GM19099 (cell line): ENCODE measurements around the gene GFI1.

Experiments used
- POLR2A ChIP-seq: IDR thresholded peaks from 3 replicates; pipeline ENCODE4 v1.6.1; 2011; ENCODE audit warnings: low read depth; ENCODE audit not compliant: insufficient read length; ENCODE audit errors: extremely low read depth

Gene GFI1

DNA sequence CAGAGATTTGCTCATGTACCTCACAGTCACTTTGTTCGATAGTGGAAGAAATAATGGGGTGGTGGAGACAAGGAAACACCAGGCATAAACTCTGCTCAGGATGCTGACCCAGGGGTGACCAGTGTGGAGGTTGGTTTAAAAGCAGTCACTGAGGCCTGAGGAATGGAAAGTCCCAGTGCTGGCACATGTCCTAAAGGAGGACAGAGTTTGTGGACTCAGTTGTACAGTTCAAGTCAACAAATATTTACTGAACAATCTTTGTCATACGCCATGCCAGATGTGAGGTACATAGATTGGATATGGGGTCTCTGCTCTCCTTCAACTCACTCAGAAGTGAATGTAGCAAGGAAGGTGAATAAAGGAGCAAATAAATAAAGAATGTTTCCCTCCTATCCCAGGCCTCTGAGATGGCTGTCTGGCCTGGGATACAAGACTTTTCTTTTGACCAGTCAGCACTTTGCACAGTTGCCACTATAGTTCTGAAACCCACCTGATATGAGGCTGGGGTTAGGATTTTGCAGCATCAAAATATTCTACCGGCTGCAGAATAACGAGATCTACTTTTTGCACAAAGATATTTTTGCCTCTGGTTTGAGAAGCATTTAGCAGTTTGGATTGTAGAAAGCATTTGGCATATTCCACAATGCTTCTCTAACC lies 7.9 kb upstream of the GFI1 start:
- no peak for TF ChIP-seq POLR2A

DNA sequence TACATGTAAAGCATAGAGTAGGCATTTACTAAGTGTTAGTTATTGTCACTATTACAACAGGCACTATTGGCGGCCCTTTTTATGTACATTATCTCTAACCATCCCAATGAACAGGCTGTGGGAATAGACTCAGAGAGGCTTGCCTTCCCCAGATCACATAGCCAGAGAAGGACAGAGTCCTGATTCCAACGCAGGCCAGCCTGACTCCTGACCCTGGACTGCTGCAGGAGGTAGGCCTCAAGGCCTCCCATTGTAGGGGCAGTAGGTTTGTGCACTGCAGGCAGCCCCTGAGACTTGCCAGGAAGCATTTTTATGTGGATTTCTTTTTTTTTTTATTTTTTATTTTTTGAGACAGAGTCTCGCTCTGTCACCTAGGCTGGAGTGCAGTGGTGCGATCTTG lies 6.4 kb upstream of the GFI1 start:
- no peak for TF ChIP-seq POLR2A

GRCh38 chr1:92488832-92489231 lies 2.1 kb upstream of the GFI1 start:
- TF ChIP-seq POLR2A, result no peak

- no peak for TF ChIP-seq POLR2A
These were observed 1.7 kb upstream of the GFI1 start for GRCh38 chr1:92488416-92488815.

GRCh38 chr1:92487078-92487605 lies 417 bp upstream of the GFI1 start:
- TF ChIP-seq POLR2A, result no peak

- TF ChIP-seq POLR2A, result peak; percentile 58
These were observed 1.1 kb downstream of the GFI1 start for GRCh38 chr1:92485381-92486250.

DNA sequence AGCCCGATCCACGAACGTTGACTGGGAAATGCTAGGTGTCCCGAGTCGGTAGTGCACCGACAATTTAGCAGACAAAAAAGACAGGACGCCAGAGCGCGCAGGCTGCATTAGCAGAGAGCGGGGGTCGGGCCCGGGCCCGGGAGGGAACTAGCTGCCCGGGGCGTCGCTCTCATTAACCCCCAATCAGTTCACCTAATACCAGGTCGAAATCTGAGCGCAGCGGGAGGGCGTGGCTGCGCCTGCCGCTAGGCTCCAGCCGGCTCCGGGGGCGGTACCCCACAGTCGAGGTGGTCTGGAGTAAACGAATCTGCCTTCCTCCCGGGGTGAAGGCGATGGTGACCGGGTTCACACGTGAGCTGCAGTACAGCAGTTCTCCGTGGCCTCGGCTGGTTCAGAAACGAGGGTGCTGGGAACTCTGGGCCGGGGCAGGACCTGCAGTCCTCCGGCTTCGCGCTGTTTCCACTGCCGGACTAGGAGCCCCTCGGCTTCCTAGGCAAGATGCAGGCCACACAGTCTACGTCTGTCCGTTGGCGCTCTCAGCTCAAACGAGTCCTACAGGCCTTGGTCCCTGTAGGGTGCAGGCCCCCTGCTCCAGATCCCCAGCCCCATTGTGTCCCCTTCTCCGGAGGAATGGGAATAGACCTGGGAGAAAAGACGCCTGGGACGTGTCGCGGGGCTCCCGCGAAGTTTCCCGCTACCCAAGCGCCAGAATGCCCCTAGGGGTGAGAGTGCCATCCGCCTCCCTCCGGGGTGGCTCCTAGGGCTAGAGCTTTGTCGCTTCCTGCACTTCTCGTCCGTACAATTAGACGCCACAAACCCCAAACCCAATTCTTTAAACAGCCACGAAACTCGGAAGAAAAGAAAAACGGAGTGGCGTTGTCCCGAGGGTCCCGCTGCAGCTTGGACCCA lies 2.0 kb downstream of the GFI1 start:
- peak; percentile 59 for TF ChIP-seq POLR2A

DNA sequence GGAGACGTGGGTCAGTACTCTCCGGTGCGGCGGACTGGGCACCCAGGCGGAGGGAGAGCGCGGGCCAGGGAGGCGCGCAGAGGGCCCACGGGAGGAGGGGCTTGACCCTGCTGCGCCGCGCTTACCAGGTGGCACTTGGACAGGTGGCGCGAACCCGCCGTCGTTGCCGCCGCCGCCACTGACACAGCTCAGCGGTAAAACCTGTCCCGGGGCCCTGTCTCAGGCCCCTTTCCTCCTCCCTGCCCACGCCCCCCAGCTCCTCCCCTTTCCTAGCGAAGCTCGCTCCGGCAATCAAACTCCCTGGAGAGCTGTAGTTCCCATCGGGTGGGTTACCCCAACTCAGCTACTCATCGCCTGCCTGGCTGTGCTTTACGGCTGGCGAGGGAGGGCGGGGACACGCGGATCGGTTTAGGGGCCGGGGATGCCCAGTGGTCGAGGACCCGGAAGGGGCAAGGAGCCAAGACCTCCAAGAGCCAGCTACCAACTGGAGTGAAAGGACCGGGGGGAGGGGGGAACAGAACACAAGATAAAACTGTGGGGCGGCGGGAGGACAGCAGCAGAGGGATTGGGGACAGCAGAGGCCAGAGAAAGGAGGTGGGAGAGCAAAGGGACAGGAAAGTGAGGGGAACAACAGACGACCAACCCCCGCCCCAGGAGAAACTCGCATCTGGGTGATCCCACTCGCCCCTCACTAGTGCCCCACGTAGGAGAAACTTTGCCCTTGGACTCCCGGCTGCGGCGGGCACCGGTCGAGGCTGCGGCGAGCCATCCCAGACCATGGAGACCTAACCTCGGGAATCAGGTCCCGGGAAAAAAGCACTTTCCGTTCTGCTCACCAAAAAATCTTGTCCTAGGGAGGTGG lies 2.9 kb downstream of the GFI1 start:
- TF ChIP-seq POLR2A, result peak; percentile 13

- TF ChIP-seq POLR2A, result no peak
These were observed 3.8 kb downstream of the GFI1 start for GRCh38 chr1:92482665-92483609.

DNA sequence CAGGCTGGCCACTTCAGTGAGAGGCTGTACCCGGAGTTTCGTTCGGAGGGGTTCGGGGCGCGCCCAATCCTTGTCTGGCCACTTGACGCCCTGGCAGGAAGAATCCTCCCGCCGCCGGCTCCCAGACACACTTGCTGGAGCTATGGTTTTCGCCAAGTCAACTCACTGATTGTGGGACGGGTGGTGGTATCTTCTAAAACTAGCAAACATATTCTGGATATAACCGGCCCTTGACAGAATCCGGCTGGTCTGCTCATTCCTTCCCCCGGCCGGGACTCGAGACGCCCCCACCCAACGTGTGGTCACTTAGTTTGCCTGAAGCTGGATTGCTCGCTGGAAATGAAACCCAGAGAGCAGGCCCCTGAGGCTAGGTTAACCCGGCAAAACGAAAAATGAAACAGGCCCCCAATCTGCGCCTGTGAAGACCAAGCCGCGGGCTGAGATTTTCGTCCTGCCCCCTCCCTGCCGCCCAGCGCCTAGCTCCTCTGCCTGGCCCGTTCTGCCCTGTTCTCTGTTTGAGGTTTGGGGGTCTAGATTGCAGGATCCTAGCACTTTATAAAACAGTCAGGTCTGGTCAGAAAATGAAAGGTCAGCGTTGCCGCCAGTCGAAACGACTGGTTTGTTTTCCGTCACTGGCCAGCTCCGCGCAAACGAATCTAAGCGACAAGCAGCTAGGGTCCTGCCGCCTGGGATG lies 4.6 kb downstream of the GFI1 start:
- no peak for TF ChIP-seq POLR2A

DNA sequence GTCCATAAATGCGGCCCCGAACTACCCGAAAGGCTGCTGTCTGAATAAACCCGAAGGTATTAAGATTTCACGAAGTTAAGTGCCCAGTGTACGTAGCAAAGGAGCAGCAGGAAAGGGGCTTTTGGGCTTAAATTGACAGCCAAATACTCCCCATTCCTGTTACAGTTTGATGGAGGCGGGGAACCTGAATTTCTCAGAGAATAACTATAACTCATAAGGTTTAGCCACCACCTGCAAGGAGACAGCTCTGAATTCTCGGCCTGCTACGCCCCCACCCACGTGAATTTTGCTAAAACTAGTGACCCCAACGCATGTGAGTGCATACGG lies 5.2 kb downstream of the GFI1 start:
- TF ChIP-seq POLR2A, result no peak

GRCh38 chr1:92480813-92481598 lies 5.7 kb downstream of the GFI1 start:
- no peak for TF ChIP-seq POLR2A
